MCF 10A (cell line): Measurements from ENCODE around the gene PAK5. TPM values are rescaled to one million over a fixed set of nuclear protein-coding genes. Genes with fewer than 3 reads are reported as not detected.

ENCODE experiments used
- BruUV-seq: library from RNA; stranded (reverse); fragments of 400-500 nt; replicated peaks from 2 replicates; lab custom pipeline; 2021; lab: Mats Ljungman, UMichigan
- CTCF ChIA-PET: fragments of 300-600 bp; sonication (Branson Sonifier 250); formaldehyde crosslinking; extraction: SDS; loops from one replicate; lab custom pipeline; 2021; ENCODE audit warnings: antibody characterized with exemption, inconsistent platforms; lab: Yijun Ruan, JAX
- POLR2A ChIA-PET: fragments of 300-600, 350-650 bp; sonication (Branson Sonifier 250); formaldehyde crosslinking; extraction: SDS; loops from one replicate; lab custom pipeline; 2020; ENCODE audit warnings: antibody characterized with exemption, inconsistent platforms; lab: Yijun Ruan, JAX
- DNase-seq: peaks from one replicate; pipeline ENCODE4 v3.0.0-alpha.2; 2018; ENCODE audit not compliant: unreplicated experiment
- H3K27ac Mint-ChIP-seq: one replicate; pipeline ENCODE4 v1.8.0; 2022; ENCODE audit warnings: mild to moderate bottlenecking, low read depth, mixed read lengths; ENCODE audit not compliant: unreplicated experiment
- H3K27me3 Mint-ChIP-seq: one replicate; pipeline ENCODE4 v1.8.0; 2022; ENCODE audit warnings: mixed read lengths; ENCODE audit not compliant: insufficient read depth, unreplicated experiment
- H3K36me3 Mint-ChIP-seq: one replicate; pipeline ENCODE4 v1.8.0; 2022; ENCODE audit warnings: mild to moderate bottlenecking, moderate library complexity, mixed read lengths; ENCODE audit not compliant: insufficient read depth, unreplicated experiment
- H3K4me1 Mint-ChIP-seq: one replicate; pipeline ENCODE4 v1.8.0; 2022; ENCODE audit warnings: mixed read lengths; ENCODE audit not compliant: insufficient read depth, unreplicated experiment
- H3K4me3 Mint-ChIP-seq: one replicate; pipeline ENCODE4 v1.8.0; 2022; ENCODE audit warnings: mild to moderate bottlenecking, moderate library complexity, mixed read lengths; ENCODE audit not compliant: unreplicated experiment
- H3K9me3 Mint-ChIP-seq: one replicate; pipeline ENCODE4 v1.8.0; 2022; ENCODE audit warnings: mixed read lengths; ENCODE audit not compliant: unreplicated experiment
- CTCF ChIP-seq: fragments of 200-600 bp; IDR thresholded peaks from one replicate; pipeline ENCODE4 v1.8.0; 2022; ENCODE audit warnings: antibody characterized with exemption, mild to moderate bottlenecking; ENCODE audit not compliant: unreplicated experiment
- intact Hi-C: fragments of 100-400 bp; cut with micrococcal nuclease; formaldehyde crosslinking; loops from 2 replicates; pipeline ENCODE4 v1.14.1; 2022
- total RNA-seq: library from RNA; stranded (reverse); gene quantifications from 2 replicates; pipeline ENCODE4 v1.2.3, GENCODE V29; 2022

PAK5 gene
- total RNA-seq, 1 experiment from 2014 or later: not detected

- Mint-ChIP-seq H3K27ac (no peak overlapping the region), H3K9me3 (no peaks in the 10 kb centered on the region), H3K27me3 (no peaks in the 10 kb centered on the region), H3K4me3 (no peak overlapping the region), H3K4me1 (no peaks in the 10 kb centered on the region), H3K36me3 (peaks cover 4% of the 10 kb centered on the region)
- ChIA-PET POLR2A (no interaction called here), CTCF (interaction anchor here (0.6 kb wide), 1 partner anchor 26 kb away, joined by 3 read pairs; no protein-coding TSS in a partner anchor)
- no peak for DNase-seq
- no peak for TF ChIP-seq CTCF
- intact Hi-C loops: no loop called here
- BruUV-seq: no TSS peak
Measured at GRCh38 chr20:9508696-9509178, 330.1 kb downstream of the PAK5 start.

- H3K36me3 Mint-ChIP-seq: peaks cover 4% of the 10 kb centered on the region
- BruUV-seq: no TSS peak
- H3K4me3 Mint-ChIP-seq: no peak overlapping the region
- no peak overlapping the region for H3K27ac Mint-ChIP-seq
- no peak for TF ChIP-seq CTCF
- no peaks in the 10 kb centered on the region for H3K27me3 Mint-ChIP-seq
- POLR2A ChIA-PET: no interaction called here
- intact Hi-C loops: no loop called here
- H3K4me1 Mint-ChIP-seq: no peaks in the 10 kb centered on the region
- CTCF ChIA-PET: no interaction called here
- no peak for DNase-seq
- no peaks in the 10 kb centered on the region for H3K9me3 Mint-ChIP-seq
Measured at GRCh38 chr20:9508240-9508661, 330.6 kb downstream of the PAK5 start.

- no TSS peak for BruUV-seq
- CTCF ChIA-PET: no interaction called here
- H3K27me3 Mint-ChIP-seq: no peaks in the 10 kb centered on the region
- no peak overlapping the region for H3K27ac Mint-ChIP-seq
- peaks cover 4% of the 10 kb centered on the region for H3K36me3 Mint-ChIP-seq
- no peak for DNase-seq
- TF ChIP-seq CTCF: no peak
- no peak overlapping the region for H3K4me3 Mint-ChIP-seq
- intact Hi-C loops: no loop called here
- no peaks in the 10 kb centered on the region for H3K4me1 Mint-ChIP-seq
- no peaks in the 10 kb centered on the region for H3K9me3 Mint-ChIP-seq
- POLR2A ChIA-PET: no interaction called here
Measured at GRCh38 chr20:9507544-9508239, 331.2 kb downstream of the PAK5 start.

- BruUV-seq: no TSS peak
- no peak for TF ChIP-seq CTCF
- DNase-seq: no peak
- intact Hi-C loops: no loop called here
- ChIA-PET CTCF (no interaction called here), POLR2A (no interaction called here)
- Mint-ChIP-seq H3K27ac (no peak overlapping the region), H3K27me3 (no peaks in the 10 kb centered on the region), H3K4me1 (no peaks in the 10 kb centered on the region), H3K36me3 (peaks cover 4% of the 10 kb centered on the region), H3K9me3 (no peaks in the 10 kb centered on the region), H3K4me3 (no peak overlapping the region)
Measured at GRCh38 chr20:9506964-9507369, 331.9 kb downstream of the PAK5 start.
